Measurements from ENCODE around the gene PHYKPL. TPM values are rescaled to one million over a fixed set of nuclear protein-coding genes. Genes with fewer than 3 reads are reported as not detected.

Gene PHYKPL
- total and polyA plus RNA-seq, 2 of the 13 experiments (the other 11 are each of a cell fraction or from before 2014, with no cell fraction given), result 18.0 to 78.6 TPM

DNA sequence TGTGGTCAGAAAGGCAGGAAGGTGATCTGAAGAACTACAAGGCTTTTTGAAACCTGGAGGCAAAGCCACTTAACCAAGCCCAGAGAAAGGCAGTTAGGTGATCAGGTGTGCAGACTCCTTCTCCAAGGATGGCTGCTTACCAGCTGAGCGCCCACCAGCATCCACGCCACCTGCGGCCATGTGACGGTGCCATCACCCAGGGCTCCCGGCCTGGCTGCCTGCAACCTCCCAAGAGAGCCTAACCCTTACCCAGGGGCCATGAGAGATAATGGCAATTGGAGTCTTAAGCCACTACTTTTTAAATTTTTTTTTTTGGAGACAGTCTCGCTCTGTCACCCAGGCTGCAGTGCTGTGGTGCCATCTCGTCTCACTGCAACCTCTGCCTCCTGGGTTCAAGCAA is 33.1 kb upstream of the PHYKPL start:
- 5% methylated on average over 3 of the region's 7 CpGs for WGBS (ENCODE audit: low lambda C conversion rate)
- Histone ChIP-seq H3K4me1 (ENCODE audit: insufficient read depth, low read length) (no peaks in the 10 kb centered on the region), H3K9me3 (ENCODE audit: low read length) (no peaks in the 10 kb centered on the region), H2AFZ (ENCODE audit: low read length) (no peak overlapping the region), H3K4me3 (replicated peaks in 1 of 3; ENCODE audit: insufficient read depth in 1 of 3, low read depth in 2 of 3, low read length in 3 of 3) (no peak overlapping the region), H4K20me1 (ENCODE audit: insufficient read depth, low read length) (no peaks in the 10 kb centered on the region), H3K79me2 (ENCODE audit: insufficient read depth, low read length) (no peaks in the 10 kb centered on the region), H3K27me3 (ENCODE audit: control insufficient read depth in 1 of 2, insufficient read depth in 2 of 2, low read length in 2 of 2) (peaks cover 3 to 12% of the 10 kb centered on the region in 2 experiments; a peak in 3 of 5 replicates), H3K4me2 (ENCODE audit: low read depth, low read length) (no peak overlapping the region), H3K9ac (ENCODE audit: insufficient read depth, low read depth, low read length) (no peak overlapping the region), H3K36me3 (replicated peaks in 1 of 2; ENCODE audit: control insufficient read depth in 1 of 2, insufficient read depth in 2 of 2, low read length in 2 of 2) (no peaks in the 10 kb centered on the region), H3K27ac (ENCODE audit: extremely low read length, insufficient read depth, low read length) (no peak overlapping the region)
- no peak for FAIRE-seq
- ChIA-PET POLR2A (no interaction called here), CTCF (ENCODE audit: low intra/inter-chr PET ratio, low total read pairs) (no interaction called here)
- no peak for TF ChIP-seq SALL2 (CRISPR knock-in tag; IDR thresholded peaks at IDR 0.05)
- TF ChIP-seq MAFK (conservative IDR thresholded peaks at IDR 0.05 in 1 of 2, IDR thresholded peaks at IDR 0.05 in 1 of 2; ENCODE audit: low read length in 2 of 2), result no peak
- TF ChIP-seq ZNF30 (CRISPR knock-in tag; IDR thresholded peaks at IDR 0.05), result no peak
- TF ChIP-seq KLF11 (CRISPR knock-in tag; IDR thresholded peaks at IDR 0.05), result no peak
- no peak for TF ChIP-seq ZNF407 (CRISPR knock-in tag; IDR thresholded peaks at IDR 0.05; ENCODE audit: not compliant biosample characterization)
- TF ChIP-seq ZNF839 (CRISPR knock-in tag; IDR thresholded peaks at IDR 0.05; ENCODE audit: borderline replicate concordance), result no peak
- TF ChIP-seq THAP9 (CRISPR knock-in tag; IDR thresholded peaks at IDR 0.05; ENCODE audit: borderline replicate concordance), result no peak
- TF ChIP-seq HNRNPLL (IDR thresholded peaks at IDR 0.05; ENCODE audit: low read depth, low read length, poor library complexity, severe bottlenecking), result no peak
- no peak for TF ChIP-seq ZNF317 (CRISPR knock-in tag; IDR thresholded peaks at IDR 0.05)
- no peak for TF ChIP-seq RXRB (CRISPR knock-in tag; IDR thresholded peaks at IDR 0.05; ENCODE audit: borderline replicate concordance)
- no peak for ATAC-seq
- DNase-seq (ENCODE audit: low spot score), result no peak
- no TSS peak for BruUV-seq (replicated peaks)
- intact Hi-C loops (cut with micrococcal nuclease; ENCODE audit: unreplicated experiment) (no loop called here), in situ Hi-C loops (cut with HindIII; ENCODE audit: extremely low pct_ligation_motif_present, low pct_unique_long_range_greater_than_20kb) (no loop called here)
